HPDE6-E6E7 (cell line): Measurements from ENCODE around the gene ELK3.
A peak's percentile ranks its signal among the peaks of the same experiment; 100 is the strongest.

Source experiments
- DNase-seq: peaks from one replicate; pipeline ENCODE4 v3.0.0; 2011; ENCODE audit warnings: missing footprints; ENCODE audit errors: extremely low spot score

Gene ELK3

GRCh38 chr12:96193725-96194575, at the start of gene ELK3:
Gene ELK3 (plus strand): TSS chr12:96194375.
- DNase-seq: peak; percentile 49

DNA sequence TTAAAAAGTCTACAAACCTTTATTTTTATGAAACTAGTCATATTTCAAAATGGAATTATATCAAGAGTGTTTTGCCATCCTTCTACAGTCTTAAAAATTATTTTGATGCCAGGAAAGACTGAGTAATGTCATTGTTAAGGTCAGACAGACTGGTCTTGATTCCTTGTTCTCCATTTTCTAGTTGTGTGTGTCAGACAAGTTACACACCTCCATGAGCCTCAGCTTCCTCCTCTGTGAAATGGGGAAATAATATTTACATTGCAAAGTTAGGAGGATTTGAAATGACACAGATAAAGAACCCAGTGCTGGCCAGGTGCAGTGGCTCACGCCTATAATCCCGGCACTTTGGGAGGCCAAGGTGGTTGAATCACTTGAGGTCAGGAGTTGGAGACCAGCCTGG, 47.4 kb upstream of the ELK3 start:
- DNase-seq: no peak

GRCh38 chr12:96150442-96150841, 43.7 kb upstream of the ELK3 start:
- DNase-seq: no peak

DNA sequence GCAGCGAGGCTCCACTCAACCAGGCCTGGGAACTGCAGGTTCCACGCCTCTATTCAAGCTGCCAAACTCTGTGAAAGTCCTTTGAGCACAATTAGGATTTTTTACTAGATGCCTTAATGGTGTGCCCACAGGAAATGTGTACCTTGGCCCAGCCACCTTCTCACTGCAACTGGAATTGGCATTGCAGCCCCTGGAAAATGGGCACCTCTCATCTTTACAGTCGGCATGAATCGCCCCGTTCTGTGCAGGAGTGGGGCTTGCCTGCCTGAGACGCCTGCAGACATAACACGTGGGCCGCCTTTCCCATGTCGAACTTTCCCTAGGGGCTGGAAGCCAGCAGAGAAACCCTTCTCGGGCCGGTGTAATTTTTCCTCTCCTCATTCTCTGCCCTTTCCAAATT, 42.0 kb upstream of the ELK3 start:
- DNase-seq: no peak

- no peak for DNase-seq
These were observed 40.9 kb upstream of the ELK3 start for GRCh38 chr12:96153131-96153725.

- no peak for DNase-seq
These were observed 39.0 kb upstream of the ELK3 start for GRCh38 chr12:96155181-96155580.

GRCh38 chr12:96155781-96156180, 38.4 kb upstream of the ELK3 start:
- DNase-seq: no peak

- no peak for DNase-seq
These were observed 38.0 kb upstream of the ELK3 start for GRCh38 chr12:96156211-96156610.

DNA sequence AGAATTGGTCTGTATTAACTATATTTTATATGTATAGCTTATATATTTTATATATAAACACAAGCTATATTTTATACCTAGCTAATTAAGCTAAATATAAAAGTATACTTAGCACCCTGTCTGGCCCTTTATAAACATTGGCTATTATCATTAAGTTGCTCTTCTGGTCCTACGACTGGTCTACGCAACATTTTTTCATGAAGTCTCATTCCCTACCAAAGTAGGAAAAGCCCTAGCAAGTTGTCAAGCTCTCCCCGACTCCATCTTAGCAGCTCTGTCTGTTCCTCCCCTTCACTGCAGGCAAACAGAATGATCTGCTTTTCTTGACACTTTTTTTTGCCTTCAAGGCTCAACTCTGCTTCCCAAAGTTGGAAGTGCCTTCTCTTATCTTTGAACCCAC, 36.7 kb upstream of the ELK3 start:
- DNase-seq: no peak

GRCh38 chr12:96164951-96165811, 29.0 kb upstream of the ELK3 start:
- no peak for DNase-seq

GRCh38 chr12:96166765-96167164, 27.4 kb upstream of the ELK3 start:
- no peak for DNase-seq

- no peak for DNase-seq
These were observed 26.7 kb upstream of the ELK3 start for GRCh38 chr12:96167492-96167891.

- DNase-seq: no peak
These were observed 23.8 kb upstream of the ELK3 start for GRCh38 chr12:96170328-96170727.

GRCh38 chr12:96170762-96171161, 23.4 kb upstream of the ELK3 start:
- DNase-seq: no peak

DNA sequence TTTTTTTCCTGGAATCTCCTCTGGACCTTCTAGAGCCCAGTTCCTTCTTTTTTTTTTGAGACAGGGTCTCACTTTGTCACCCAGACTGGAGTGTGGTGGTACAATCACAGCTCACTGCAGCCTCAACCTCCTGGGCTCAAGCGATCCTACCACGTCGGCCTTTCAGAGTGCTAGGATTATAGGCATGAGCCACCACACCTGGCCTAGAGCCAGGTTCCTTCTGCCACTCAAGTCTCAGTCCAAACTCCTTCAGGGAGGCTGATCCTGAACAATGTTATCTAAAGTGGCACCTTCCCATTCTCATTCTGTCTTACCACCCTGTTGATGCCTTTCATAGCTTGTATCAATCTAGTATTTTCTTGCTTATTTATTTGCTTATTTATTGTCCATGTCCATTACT, 22.3 kb upstream of the ELK3 start:
- no peak for DNase-seq

- DNase-seq: no peak
These were observed 21.2 kb upstream of the ELK3 start for GRCh38 chr12:96172981-96173380.

GRCh38 chr12:96176575-96176974, 17.6 kb upstream of the ELK3 start:
- DNase-seq: no peak

GRCh38 chr12:96177013-96177412, 17.2 kb upstream of the ELK3 start:
- DNase-seq: no peak

DNA sequence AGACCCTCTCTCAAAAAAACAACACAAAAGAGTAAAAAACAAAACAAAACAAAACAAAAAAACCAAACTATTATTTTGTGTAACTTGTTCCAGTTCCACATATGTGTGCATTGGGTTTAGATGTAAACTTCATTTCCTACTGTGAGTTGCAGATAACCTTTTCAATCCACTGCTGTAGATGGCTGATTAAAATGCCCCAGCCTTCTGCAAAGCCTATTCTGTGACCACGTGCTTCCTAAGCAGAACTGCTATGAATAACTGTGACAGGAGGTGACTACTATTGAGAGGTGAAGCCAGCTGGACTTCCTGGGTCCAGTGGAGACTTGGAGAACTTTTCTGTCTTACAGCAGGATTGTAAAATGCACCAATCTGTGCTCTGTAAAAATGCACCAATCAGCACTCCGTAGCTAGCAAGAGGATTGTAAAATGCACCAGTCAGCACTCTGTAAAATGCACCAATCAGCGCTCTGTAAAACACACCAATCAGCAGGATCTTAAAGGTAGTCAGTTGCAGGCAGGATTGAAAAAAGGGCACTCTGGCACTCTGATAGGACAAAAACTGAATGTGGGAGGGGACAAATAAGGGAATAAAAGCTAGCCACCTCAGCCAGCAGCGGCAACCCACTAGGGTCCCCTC, 10.3 kb upstream of the ELK3 start:
- DNase-seq: no peak

- no peak for DNase-seq
These were observed 8.3 kb upstream of the ELK3 start for GRCh38 chr12:96185914-96186313.

- DNase-seq: no peak
These were observed 7.4 kb upstream of the ELK3 start for GRCh38 chr12:96186607-96187301.
